SK-N-SH treated with all-trans-retinoic acid at 6 μM for 48 hours (cell line): Measurements from ENCODE around the gene SMAP2.

Experiments
- BACH2 ChIP-seq: fragments of 250-450 bp; sonication (Bioruptor Pico); IDR thresholded peaks from 2 replicates; pipeline ENCODE4 v1.9.0; 2021; ENCODE audit warnings: mild to moderate bottlenecking, borderline replicate concordance
- CSDC2 ChIP-seq: fragments of 250-450 bp; sonication (Bioruptor Pico); IDR thresholded peaks from 2 replicates; pipeline ENCODE4 v1.5.0; 2020; ENCODE audit warnings: mild to moderate bottlenecking, moderate library complexity
- GLIS3 ChIP-seq: fragments of 250-450 bp; sonication (Bioruptor Pico); IDR thresholded peaks from 2 replicates; pipeline ENCODE4 v1.5.0; 2020; ENCODE audit warnings: mild to moderate bottlenecking, moderate library complexity
- ZC3H10 ChIP-seq: fragments of 250-450 bp; sonication (Bioruptor Pico); IDR thresholded peaks from 2 replicates; pipeline ENCODE4 v1.5.1; 2021; ENCODE audit warnings: mild to moderate bottlenecking, moderate library complexity
- ZFP3 ChIP-seq: fragments of 250-450 bp; sonication (Bioruptor Pico); IDR thresholded peaks from 2 replicates; pipeline ENCODE4 v1.5.0; 2020; ENCODE audit warnings: mild to moderate bottlenecking, moderate library complexity
- TF ChIP-seq, protein P1 (sequence below): fragments of 250-450 bp; sonication (Bioruptor Pico); IDR thresholded peaks from 2 replicates; pipeline ENCODE4 v1.8.0; 2020; ENCODE audit warnings: mild to moderate bottlenecking, moderate library complexity, borderline replicate concordance

DNA sequence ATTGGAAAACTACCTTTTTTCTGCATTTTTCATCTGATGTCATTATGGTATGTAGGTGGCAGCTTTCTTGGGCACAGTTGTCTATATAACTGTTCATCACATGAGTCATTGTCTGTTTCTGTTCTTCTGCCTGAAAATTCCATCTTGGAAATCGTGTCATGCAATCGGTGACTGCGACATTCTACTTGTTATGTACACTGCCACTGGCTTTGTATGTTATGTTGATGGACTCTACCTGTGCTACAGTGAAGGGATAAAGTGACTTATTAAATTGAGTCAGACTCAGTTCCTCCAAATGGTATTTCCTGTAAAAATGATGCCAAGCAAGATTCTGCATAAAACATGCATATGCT, 8.6 kb downstream of the SMAP2 start:
- TF ChIP-seq CSDC2 = no peak
- no peak for TF ChIP-seq GLIS3 (CRISPR knock-in tag)
- TF ChIP-seq ZC3H10 (CRISPR knock-in tag) = no peak
- no peak for TF ChIP-seq ZFP3 (CRISPR knock-in tag)
- TF ChIP-seq BACH2 (CRISPR knock-in tag) = no peak
- TF ChIP-seq, protein P1, sequence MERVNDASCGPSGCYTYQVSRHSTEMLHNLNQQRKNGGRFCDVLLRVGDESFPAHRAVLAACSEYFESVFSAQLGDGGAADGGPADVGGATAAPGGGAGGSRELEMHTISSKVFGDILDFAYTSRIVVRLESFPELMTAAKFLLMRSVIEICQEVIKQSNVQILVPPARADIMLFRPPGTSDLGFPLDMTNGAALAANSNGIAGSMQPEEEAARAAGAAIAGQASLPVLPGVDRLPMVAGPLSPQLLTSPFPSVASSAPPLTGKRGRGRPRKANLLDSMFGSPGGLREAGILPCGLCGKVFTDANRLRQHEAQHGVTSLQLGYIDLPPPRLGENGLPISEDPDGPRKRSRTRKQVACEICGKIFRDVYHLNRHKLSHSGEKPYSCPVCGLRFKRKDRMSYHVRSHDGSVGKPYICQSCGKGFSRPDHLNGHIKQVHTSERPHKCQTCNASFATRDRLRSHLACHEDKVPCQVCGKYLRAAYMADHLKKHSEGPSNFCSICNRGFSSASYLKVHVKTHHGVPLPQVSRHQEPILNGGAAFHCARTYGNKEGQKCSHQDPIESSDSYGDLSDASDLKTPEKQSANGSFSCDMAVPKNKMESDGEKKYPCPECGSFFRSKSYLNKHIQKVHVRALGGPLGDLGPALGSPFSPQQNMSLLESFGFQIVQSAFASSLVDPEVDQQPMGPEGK = no peak
